Ectodermal cell (in vitro differentiated cells): Measurements from ENCODE around the gene XKR7.
"Not testable (repeated sequence)": the region's sequence is repeated elsewhere in the genome, so short reads cannot be mapped to it uniquely, and the experiment has no call there.

Experiments
- H3K27ac ChIP-seq: 2 replicates; pipeline ENCODE4 v1.7.0; 2013; ENCODE audit warnings: mild to moderate bottlenecking, low read depth, low read length; ENCODE audit not compliant: insufficient read depth, poor library complexity, severe bottlenecking
- H3K27me3 ChIP-seq: 2 replicates; pipeline ENCODE4 v1.7.0; 2013; ENCODE audit warnings: mild to moderate bottlenecking, low read length; ENCODE audit not compliant: insufficient read depth, control insufficient read depth, poor library complexity, severe bottlenecking
- H3K36me3 ChIP-seq: one replicate; pipeline ENCODE4 v1.7.0; 2013; ENCODE audit warnings: low read length; ENCODE audit not compliant: control insufficient read depth, insufficient read depth
- H3K4me1 ChIP-seq: one replicate; pipeline ENCODE4 v1.7.0; 2013; ENCODE audit warnings: low read length; ENCODE audit not compliant: control insufficient read depth, insufficient read depth
- H3K4me3 ChIP-seq: 2 replicates; pipeline ENCODE4 v1.7.0; 2013; ENCODE audit warnings: low read depth, low read length, control low read depth; ENCODE audit not compliant: insufficient read depth
- H3K9me3 ChIP-seq: 2 replicates; pipeline ENCODE4 v1.7.0; 2013; ENCODE audit warnings: mild to moderate bottlenecking, low read length, moderate library complexity; ENCODE audit not compliant: control insufficient read depth
- WGBS, 2 experiments: methylation state at CpG; one replicate each; pipeline ENCODE4 v1.1.7; 2013; ENCODE audit warnings: missing lambda C conversion rate in 2 of 2; 5-methylcytosine and 5-hydroxymethylcytosine counted together

XKR7 gene

GRCh38 chr20:31925631-31926030, 42.3 kb upstream of the XKR7 start:
- no peaks in the 10 kb centered on the region for H3K9me3 ChIP-seq
- H3K27ac ChIP-seq, result no peak overlapping the region
- no peaks in the 10 kb centered on the region for H3K27me3 ChIP-seq
- H3K4me3 ChIP-seq, result no peak overlapping the region
- H3K36me3 ChIP-seq, result no peaks in the 10 kb centered on the region
- no peaks in the 10 kb centered on the region for H3K4me1 ChIP-seq
- WGBS, 2 experiments, result 70 to 73% methylated on average over 9 of the region's 9 CpGs

GRCh38 chr20:31926493-31926892, 41.5 kb upstream of the XKR7 start:
- Histone ChIP-seq H3K9me3 (no peaks in the 10 kb centered on the region), H3K4me1 (no peaks in the 10 kb centered on the region), H3K36me3 (no peaks in the 10 kb centered on the region), H3K27me3 (no peaks in the 10 kb centered on the region), H3K27ac (no peak overlapping the region), H3K4me3 (no peak overlapping the region)
- 93 to 98% methylated on average over 2 of the region's 2 CpGs for WGBS, 2 experiments

GRCh38 chr20:31927627-31928159, 40.3 kb upstream of the XKR7 start:
- H3K4me1 ChIP-seq, result no peaks in the 10 kb centered on the region
- WGBS, 2 experiments, result 93 to 95% methylated on average over 8 of the region's 8 CpGs
- no peaks in the 10 kb centered on the region for H3K9me3 ChIP-seq
- no peak overlapping the region for H3K27ac ChIP-seq
- H3K36me3 ChIP-seq, result no peaks in the 10 kb centered on the region
- no peak overlapping the region for H3K4me3 ChIP-seq
- no peaks in the 10 kb centered on the region for H3K27me3 ChIP-seq

- not testable (repeated sequence) for H3K36me3 ChIP-seq, H3K4me1 ChIP-seq, H3K27ac ChIP-seq, H3K27me3 ChIP-seq, H3K9me3 ChIP-seq, H3K4me3 ChIP-seq
- WGBS, 2 experiments, result 78 to 84% methylated on average over 4 of the region's 4 CpGs
Measured at GRCh38 chr20:31929631-31930030, 38.3 kb upstream of the XKR7 start.

GRCh38 chr20:31930779-31931178, 37.2 kb upstream of the XKR7 start:
- H3K27me3 ChIP-seq, result no peaks in the 10 kb centered on the region
- H3K4me3 ChIP-seq, result no peak overlapping the region
- H3K9me3 ChIP-seq, result no peaks in the 10 kb centered on the region
- no peaks in the 10 kb centered on the region for H3K4me1 ChIP-seq
- no peak overlapping the region for H3K27ac ChIP-seq
- no peaks in the 10 kb centered on the region for H3K36me3 ChIP-seq
- WGBS, 2 experiments, result 81 to 84% methylated on average over 3 to 5 of the region's 5 CpGs

GRCh38 chr20:31933698-31934097, 34.3 kb upstream of the XKR7 start:
- 91 to 92% methylated on average over 10 of the region's 10 CpGs for WGBS, 2 experiments
- Histone ChIP-seq H3K9me3 (no peaks in the 10 kb centered on the region), H3K27me3 (no peaks in the 10 kb centered on the region), H3K36me3 (no peaks in the 10 kb centered on the region), H3K4me3 (no peak overlapping the region), H3K4me1 (no peaks in the 10 kb centered on the region), H3K27ac (no peak overlapping the region)

- Histone ChIP-seq H3K36me3 (no peaks in the 10 kb centered on the region), H3K4me3 (no peak overlapping the region), H3K4me1 (no peaks in the 10 kb centered on the region), H3K9me3 (no peaks in the 10 kb centered on the region), H3K27me3 (no peaks in the 10 kb centered on the region), H3K27ac (no peak overlapping the region)
- WGBS, 2 experiments, result 93 to 95% methylated on average over 14 of the region's 14 CpGs
Measured at GRCh38 chr20:31934491-31934890, 33.5 kb upstream of the XKR7 start.

GRCh38 chr20:31934968-31935764, 32.8 kb upstream of the XKR7 start:
- no peaks in the 10 kb centered on the region for H3K9me3 ChIP-seq
- H3K4me3 ChIP-seq, result no peak overlapping the region
- no peaks in the 10 kb centered on the region for H3K4me1 ChIP-seq
- WGBS, 2 experiments, result 72 to 75% methylated on average over 8 of the region's 8 CpGs
- H3K36me3 ChIP-seq, result no peaks in the 10 kb centered on the region
- H3K27ac ChIP-seq, result no peak overlapping the region
- no peaks in the 10 kb centered on the region for H3K27me3 ChIP-seq

- H3K27me3 ChIP-seq, result no peaks in the 10 kb centered on the region
- no peak overlapping the region for H3K27ac ChIP-seq
- no peaks in the 10 kb centered on the region for H3K4me1 ChIP-seq
- H3K36me3 ChIP-seq, result no peaks in the 10 kb centered on the region
- WGBS, 2 experiments, result 74 to 75% methylated on average over 4 of the region's 4 CpGs
- no peak overlapping the region for H3K4me3 ChIP-seq
- no peaks in the 10 kb centered on the region for H3K9me3 ChIP-seq
Measured at GRCh38 chr20:31936420-31936819, 31.5 kb upstream of the XKR7 start.

GRCh38 chr20:31937820-31938219, 30.1 kb upstream of the XKR7 start:
- H3K36me3 ChIP-seq, result no peaks in the 10 kb centered on the region
- no peak overlapping the region for H3K4me3 ChIP-seq
- H3K27ac ChIP-seq, result no peak overlapping the region
- H3K4me1 ChIP-seq, result no peaks in the 10 kb centered on the region
- no peaks in the 10 kb centered on the region for H3K9me3 ChIP-seq
- H3K27me3 ChIP-seq, result no peaks in the 10 kb centered on the region
- 53 to 75% methylated on average over 1 of the region's 1 CpG for WGBS, 2 experiments
